Measurements from ENCODE around the gene LIMA1.

DNA sequence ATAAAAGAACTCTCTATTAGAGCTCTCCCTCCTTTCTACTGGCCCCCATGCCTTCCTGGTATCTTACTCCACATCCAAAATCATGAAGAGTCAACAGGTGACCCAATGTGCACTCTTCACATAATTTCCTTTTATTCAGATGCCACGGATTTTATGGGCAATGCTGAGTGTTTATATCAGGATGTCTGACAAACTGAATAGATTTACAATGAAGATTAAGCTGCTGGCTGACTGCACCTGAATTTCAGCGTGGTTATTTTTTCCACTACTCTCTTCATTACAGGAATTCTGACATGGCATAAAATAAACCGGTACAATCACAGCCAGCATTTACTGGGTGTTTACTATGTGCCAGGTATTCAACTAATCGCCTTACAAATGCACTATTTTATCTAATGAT lies 86.8 kb downstream of the LIMA1 start:
- TF ChIP-seq, protein P1, sequence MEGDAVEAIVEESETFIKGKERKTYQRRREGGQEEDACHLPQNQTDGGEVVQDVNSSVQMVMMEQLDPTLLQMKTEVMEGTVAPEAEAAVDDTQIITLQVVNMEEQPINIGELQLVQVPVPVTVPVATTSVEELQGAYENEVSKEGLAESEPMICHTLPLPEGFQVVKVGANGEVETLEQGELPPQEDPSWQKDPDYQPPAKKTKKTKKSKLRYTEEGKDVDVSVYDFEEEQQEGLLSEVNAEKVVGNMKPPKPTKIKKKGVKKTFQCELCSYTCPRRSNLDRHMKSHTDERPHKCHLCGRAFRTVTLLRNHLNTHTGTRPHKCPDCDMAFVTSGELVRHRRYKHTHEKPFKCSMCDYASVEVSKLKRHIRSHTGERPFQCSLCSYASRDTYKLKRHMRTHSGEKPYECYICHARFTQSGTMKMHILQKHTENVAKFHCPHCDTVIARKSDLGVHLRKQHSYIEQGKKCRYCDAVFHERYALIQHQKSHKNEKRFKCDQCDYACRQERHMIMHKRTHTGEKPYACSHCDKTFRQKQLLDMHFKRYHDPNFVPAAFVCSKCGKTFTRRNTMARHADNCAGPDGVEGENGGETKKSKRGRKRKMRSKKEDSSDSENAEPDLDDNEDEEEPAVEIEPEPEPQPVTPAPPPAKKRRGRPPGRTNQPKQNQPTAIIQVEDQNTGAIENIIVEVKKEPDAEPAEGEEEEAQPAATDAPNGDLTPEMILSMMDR (IDR thresholded peaks at IDR 0.05; ENCODE audit: poor library complexity, severe bottlenecking): no peak
- TF ChIP-seq TAF1 (IDR thresholded peaks at IDR 0.05; ENCODE audit: low read depth) (no peak), SMC3 (conservative IDR thresholded peaks at IDR 0.05; ENCODE audit: poor library complexity) (no peak)

Data from neural cell (in vitro differentiated cells).